IPS-NIHi7 (cell line): ENCODE data around the gene NFYC.

Source experiments
- DNase-seq: peaks from one replicate; pipeline ENCODE4 v3.0.0; 2012; ENCODE audit warnings: mixed read lengths; ENCODE audit errors: extremely low spot score

NFYC gene

DNA sequence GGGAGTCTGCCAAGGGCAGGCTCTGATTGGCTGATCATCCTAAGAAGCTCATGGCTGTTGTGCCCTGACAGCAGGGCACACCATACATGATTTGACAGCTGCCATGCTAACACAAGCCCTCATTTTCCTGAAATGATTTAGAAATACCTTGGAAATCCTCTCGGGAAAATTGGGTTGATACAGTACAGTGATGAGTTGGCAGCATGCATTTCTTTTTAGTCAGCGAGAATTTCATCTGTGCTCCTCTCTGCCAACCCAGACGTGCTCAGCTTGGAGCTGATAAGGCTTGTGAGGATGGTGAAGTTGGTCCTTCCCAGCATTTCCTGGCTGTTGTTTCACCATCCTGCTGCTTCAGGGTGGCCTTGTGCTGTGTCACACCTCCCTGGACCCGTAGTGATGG, 69.5 kb downstream of the NFYC start:
- DNase-seq: no peak

DNA sequence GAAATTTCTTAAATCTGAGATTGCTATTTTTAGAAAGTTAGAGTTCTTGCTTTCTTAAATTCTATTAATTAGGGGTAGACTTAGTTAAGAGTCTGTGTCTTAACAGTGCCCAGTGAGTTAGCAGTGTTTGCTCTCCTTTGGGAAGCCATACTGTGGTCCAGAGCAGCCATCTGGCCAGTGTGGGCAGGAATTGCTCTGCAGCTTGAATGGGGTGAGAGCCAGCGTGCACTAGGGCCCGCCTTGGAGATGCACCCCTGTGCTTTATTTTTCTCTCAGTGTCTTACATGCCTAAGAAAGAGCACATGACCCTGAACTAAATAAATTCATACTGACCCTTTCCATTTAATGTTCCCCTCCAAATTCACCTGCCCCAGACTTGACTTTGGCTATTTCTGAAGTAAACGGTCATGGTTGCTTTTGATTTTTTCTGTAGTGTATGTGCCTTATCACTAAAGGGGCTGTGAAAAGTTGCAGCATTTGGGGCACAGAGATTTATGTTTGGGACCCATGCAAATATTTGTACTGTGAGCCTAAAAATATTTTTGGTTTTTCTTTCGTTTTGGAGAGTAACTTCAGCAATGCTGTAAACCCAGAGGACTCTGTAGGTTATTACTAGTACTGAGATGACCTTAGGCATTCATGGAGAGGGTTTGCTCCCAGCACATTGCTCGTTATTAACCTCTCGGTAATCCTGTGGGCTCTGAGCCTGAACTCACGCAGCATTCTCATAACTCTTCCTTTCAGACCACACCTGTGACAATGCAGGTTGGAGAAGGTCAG, 70.8 kb downstream of the NFYC start:
- DNase-seq: no peak

DNA sequence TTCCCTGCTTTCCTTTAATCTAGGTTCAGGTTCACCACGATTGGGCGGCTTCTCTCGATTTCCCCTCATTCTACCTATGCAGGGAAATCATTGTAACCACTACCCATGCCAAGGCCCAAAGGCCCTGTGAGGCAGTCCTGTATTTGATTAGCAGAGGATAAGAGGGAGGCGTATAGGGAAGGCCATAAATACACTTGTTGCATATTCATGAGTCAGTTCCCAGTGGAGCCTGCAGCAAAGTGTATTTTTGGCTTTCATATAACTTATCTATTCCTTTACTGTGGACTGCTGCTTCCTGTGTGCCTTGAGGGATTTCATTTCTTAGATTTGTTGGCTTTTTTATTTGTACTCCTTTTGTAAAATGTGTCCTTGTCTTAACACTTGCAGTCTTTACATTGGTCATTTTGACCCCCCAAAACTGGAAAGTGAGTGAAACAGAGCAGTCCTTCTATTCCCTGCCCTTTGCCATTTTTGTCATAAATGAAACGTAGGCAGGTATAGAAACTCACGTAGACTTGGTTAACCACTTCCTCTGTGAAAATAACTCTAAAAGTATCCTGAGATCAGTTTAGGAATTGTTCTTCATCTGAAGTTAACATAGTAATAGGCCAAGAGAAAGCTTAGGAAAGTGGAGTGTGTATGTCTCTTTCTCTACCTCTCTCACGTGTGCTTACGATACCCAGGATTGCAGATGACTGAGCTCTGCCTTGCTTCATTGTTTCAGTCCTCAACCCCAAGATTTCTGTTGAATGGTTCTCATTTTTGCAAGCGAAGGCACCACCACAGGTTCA, 72.4 kb downstream of the NFYC start:
- no peak for DNase-seq

DNA sequence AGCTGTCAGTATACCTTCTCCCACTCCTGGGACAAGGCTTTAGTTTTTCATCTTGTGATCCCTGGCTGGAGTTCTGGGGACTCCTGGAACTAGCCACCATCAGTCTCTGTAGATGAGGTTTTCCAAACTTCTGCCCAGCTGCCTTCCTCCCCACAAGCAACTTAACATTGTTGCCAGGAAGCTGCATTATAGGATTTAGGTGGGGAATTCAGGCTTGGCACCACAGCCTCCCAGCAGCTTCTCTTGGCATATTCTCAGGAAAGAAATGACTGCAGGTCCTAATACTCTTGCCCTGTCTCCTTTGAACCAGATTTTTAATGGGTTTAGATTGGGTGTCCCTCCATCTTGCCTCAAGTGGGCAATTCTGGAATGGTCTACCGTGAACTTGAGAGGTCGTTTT, 73.5 kb downstream of the NFYC start:
- no peak for DNase-seq

DNA sequence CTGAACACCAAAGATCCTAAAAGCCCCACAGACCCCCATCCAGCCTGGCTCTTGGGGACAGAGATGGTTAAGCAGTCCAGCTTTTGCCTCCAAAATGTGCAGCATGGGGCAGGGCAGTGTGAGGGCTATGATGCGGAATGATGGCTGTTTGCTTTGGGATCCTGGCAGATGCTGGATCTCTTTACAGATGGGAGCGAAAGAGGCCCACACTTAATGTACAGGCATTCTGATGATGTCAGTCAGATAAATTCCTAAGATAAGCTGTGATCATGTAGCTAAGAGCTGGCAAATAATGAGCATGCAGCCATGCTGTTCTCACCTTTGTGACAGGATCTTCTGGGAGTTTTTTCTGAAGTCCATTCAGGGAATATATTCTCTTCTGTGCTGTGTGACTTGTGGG, 74.5 kb downstream of the NFYC start:
- no peak for DNase-seq

DNA sequence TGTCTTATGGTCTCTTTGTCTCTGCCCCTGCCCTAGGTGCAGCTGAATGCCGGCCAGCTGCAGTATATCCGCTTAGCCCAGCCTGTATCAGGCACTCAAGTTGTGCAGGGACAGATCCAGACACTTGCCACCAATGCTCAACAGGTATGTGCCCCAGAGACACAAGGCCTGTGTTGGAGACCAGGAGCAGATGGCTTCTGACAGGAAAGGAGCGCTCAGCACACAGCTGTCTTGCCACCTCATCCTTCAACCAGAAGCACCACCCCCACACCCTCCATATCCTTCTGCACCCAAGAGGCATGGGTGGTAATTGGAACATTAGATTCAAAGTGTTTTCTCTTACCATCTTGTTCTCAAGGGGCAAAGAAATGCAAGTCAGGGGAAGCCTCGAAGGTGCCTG, 75.1 kb downstream of the NFYC start:
- no peak for DNase-seq

DNA sequence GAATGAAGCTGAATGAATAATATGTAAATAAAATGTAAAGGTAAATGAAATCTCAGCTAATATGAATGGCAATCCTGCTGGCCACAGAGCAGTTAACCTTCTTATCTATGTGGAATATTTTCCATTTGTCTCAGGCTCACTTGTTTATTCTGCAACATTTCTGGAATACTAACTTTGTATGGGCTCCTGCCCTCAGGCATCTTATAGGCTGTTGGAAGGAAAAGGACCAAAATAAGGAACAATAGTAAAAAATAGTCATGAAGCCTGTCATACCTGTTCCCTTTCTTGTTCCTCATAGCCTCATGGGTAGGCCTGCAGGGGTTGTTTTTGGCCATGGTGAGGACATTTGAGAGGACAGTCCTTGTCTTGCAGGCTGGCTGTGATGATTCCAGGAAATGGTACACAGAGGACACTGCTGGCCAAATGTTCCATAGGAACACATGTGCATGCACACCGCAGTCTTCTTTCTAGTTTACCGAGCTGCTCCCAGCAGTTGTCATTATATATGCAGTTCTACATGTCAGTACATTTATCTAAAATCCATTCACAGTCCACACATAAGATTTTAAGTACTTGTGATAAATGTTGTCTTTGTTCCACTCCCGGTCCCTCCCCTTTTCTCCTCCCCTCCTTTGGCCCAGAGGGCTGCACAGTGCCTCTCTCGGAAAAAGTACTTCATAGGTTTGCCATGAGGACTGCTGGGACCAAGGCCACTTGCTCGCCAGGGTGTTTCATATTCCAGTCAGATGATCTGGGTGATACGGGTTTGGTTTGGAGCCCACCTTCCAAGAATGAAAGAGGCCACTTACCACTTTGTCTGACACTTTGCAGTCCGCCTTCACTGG, 76.9 kb downstream of the NFYC start:
- DNase-seq: no peak

DNA sequence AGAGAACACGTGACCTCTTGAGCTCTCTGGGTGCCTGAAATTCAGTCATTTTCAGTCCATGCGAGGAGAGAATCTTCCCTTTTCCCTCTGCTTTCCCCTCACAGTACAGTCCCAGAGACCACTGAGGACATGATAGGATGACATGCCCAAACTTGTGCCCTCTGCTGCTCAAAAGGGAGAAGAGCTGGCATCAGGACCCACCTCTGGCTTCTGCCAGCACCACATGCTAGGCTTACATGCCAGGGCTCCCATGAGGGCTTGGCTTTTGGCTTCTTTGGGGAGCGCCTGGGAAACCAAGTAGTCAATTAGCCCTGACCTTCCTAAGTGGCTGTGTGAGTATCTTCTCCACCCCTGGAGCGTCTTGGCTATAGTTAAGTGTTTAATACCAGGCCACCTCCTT, 78.3 kb downstream of the NFYC start:
- DNase-seq: no peak

DNA sequence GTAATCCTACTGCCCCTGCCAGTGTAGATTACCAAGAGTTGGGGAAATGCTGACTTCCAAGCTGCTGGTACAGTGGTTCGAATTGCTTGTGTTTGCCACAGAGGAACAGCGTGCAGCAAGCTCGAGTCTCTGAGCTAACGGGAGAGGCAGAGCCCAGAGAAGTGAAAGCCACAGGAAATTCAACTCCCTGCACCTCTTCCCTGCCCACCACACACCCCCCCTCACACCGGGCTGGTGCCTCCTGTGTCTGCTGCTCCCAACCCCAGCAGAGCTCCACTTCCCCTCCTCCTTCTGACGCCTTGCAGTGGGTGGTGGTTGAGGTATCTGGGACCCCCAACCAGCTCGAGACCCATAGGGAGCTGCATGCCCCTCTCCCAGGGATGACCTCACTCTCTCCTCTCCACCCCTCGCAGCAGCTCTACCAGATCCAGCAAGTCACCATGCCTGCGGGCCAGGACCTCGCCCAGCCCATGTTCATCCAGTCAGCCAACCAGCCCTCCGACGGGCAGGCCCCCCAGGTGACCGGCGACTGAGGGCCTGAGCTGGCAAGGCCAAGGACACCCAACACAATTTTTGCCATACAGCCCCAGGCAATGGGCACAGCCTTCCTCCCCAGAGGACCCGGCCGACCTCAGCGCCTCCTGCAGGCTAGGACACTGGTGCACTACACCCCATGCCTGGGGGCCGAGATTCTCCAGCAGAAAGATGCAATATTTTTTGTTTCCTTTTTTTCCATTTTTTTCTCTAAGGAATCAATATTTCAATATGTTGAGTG, 79.0 kb downstream of the NFYC start:
- peak; percentile 39 for DNase-seq

DNA sequence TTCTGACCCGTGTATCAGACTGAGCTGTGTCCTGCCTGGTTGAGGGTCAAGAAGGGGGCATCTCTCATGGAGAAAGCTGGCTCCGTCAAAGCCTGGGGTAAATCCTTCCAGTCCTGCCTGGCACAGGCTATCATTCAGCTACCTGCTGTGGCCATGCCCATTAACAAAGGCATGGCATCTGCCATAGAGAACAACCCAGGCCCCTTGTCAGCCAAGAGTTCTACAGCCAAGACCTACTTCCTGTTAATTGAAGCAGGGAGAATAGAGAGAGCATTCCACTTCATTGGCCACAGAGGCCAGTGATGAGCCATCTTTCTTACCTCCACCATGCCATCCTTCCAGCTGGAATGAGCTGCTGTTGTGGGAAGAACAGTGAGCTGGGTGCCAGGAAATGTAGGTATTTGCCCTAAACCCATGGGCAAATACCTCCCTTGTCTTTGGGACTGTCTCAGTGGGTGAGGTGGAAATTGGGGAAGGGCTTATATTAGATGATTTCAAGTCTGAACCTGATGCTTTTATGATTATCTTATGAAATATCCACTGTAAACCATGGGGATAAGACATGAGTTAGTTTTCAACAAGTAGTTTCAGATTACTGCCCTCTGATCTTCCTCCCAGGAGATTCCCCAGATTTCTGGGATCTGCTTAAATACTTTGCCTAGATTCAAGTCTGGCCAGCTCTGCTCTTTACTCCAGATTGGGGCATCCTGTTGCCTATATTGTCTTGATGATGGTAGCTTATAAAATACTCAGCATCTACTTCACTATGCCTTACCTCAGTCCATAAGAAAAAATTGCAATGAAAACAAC, 80.8 kb downstream of the NFYC start:
- DNase-seq: no peak

DNA sequence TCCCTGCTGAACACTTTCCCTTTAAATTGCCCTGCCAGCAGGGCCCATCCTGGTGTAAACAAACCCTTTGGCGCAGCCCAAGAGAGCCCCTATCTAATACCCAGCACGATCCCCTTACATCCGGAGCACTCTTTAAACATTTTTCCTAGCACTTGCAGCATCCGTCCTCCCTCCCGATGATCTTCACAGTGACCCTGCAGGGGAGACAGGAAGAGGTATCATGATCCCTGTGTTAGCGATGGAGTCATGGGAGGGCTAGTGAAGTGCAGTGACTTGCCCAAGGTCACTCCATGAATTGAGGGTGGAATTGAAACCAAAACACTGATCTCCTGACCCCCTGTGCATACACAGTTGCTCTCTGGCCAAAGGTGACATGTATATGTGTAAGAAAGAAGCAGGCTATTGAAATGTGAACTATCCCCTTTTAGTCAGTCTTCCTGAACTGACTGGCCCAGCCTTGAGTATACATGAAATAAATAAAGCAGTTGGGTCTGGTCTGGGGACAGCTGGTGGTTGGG, 82.3 kb downstream of the NFYC start:
- DNase-seq: peak; percentile 42

DNA sequence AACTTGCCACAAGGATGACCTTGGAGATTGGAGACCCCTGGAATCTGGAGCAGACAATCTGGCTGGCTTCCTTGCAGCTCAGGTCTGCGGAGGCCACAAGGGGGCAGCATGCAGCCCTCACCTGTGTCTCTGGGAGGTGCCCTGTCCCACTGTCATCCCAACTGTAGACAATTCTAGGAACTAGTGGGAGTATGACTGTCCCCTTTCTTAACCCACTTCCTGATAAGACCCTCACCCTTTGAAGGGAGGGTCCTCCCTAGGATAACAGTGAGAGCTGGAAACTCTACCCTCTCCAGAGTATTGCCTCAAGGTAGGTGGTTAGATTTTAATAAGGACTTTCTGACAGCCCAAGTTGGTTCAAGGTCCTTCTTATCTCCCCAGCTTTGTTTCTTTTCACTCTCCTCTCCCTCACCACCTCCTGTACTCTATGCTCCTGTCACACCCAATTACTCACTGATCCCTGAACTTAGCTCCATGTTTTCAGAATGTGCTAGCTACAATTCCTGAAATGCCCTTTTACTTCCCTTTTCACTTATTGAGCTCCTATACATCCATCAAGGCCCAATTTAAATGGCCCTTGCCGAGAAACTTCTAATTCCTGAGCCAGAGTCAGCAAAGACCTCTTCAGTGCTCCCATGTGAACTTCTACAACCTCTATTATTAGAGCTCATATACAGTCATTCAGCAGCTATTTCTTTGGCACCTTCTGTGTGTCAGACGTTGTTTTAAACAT, 82.9 kb downstream of the NFYC start:
- DNase-seq: peak; percentile 77

DNA sequence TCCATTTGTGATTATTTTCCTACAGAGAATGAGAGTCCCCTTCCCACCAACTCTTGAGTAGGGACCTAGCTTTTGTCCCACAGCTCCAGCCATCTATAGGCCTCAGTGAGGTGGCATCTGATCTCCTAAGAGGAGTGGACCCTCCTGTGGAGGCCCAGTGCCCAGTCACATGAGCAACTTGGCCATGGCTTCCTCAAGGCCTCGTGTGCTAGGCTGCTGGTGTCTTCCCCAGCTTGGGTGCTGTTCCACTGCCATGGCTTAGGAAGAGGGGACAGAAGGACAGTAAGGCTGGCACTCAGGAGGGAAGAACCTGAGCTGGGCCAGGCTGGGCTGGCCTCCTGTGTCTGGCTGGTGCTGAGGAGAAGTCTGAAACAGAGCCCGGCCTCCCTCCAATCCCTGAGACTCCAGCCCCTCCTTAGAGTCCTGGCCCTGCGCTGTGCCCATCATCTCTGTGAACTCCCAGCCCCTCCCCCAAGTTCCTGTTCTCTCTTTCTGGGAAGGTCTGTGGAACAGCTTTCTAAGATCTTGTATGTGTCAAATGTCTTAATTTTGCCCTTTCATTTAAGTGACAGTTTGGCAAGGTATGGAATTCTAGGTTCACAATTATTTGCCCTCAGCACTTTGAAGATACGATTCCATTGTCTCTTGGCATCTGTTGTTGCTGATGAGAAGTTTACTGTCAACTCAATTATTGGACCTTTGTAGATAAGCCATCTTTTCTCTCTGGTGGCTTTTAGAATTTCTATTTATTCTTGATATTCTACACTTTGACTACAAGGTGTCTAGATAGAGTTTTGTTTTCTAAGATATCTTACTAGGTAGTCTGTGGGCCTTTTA, 85.0 kb downstream of the NFYC start:
- DNase-seq: no peak

DNA sequence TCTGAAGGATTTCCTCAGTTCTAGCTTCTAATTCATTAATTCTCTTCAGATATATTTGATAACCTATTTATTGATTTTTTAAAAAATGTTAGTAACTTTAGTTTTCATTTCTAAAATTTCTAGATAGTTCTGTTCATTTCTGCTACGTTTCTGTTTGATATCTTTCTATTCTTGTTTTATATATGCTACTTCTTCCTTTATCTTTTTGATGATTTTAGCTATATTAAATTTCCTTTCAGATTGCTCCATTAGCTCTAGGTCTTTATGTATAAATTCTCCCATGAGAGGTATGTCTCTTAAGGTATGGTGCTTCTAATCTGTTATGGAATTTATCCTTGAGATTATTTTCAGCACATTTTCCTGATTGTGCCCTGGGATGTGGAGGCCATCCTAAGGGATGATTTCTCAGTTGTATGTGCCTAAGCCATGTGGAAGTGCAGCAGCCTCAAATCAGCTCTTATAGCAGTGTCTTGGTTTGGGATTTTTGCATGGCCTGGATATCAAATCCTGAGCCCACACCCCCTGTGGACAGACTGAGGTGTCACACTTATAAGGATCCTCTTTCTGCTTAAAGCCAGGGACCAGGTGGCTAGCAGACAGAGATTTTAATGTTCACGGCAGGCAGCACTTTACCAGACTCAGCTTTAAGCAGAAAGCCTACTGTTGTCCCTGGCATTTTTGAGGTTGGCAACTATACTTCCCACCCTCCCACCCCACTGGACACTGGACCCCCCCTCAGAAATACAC, 85.9 kb downstream of the NFYC start:
- DNase-seq: no peak

DNA sequence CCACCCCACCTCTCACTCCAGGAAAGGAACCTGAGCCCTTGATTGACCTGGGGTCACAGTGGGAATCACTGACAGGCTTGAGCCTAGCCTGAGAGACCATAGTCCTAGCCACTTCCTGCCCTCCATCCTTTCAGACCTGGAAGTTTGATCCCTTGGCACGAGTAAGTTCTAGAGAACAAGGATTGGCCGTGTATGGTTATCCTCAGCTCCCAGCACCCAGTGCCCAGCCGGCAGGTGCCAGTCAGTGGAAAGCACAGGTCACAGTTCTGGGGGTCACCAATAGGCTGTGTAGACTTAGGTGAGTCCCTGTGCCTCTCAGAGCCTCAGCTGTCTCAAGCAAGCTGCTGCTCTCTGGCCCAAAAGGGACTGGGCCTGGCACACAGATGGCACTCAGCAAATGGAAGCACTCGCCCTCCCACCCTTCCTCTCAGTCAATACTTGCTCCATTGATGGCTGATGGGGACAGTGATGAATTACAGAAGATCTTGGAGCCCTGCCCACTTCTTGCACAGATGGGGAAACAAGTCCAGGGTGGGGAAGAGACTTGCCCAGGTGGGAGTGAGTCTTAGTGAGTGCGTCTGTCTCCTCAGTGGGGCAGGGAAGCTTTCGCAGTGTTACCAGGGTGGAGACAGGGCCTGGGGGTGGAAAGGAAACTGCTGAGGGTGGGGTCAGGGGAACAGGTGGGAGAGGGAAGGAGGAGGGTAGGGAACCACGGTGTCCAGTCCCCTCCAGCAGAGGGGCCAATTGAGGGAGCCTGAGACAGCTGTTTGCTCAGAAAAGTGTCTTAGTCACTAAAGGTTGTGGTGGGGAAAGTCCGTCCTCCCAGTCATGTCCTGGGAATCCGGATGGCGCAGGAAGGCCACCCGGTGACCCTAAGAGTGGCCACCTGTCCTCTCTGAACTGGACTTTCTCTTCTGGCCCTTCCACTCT, 89.4 kb downstream of the NFYC start:
- DNase-seq: no peak

DNA sequence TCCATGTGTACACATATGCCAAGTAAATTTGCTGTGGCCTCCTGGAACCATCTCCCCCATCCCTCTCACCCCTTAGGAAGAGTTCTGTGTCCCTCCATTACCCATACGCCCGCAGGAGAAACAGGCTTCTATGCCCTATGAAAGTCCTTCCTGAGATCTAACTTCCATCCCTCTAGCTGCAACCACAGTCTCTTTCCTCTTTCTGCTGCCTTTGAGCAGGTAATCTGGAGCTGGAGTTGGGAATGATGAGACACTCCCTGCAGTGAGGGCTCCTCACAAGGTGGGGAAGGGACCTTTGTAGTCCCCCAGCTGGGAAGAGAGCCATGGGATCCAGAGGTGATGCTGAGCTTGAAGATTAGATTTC, 90.1 kb downstream of the NFYC start:
- DNase-seq: no peak

DNA sequence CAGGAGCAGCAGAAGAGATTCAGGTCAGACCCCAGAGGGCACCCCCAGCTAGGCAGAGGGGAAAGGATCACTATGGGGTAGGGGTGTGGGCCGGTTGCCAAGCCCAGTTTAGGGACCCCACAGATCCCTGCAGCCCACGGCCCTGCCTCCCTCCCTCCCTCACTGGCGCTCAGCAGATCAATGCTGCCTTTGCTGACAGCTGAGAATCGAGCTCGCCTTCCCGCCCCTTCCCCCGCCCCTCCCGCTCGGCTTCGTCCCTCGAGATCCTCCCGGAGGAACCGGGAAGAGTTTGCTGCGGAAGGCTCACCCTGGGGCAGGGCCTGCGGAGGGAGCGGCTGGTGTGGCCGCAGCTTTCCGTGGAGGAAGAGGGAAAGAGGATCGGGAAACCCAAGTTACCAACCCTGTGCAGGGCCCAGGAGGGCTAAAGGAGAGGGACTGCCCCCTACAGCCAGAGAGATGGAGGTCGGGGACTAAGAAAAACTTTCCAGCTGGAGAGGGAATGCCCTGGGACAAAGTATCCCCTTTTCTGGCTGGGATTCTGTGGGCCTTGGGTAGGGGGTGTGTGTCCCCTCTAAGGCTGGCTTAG, 91.0 kb downstream of the NFYC start:
- DNase-seq: peak; percentile 46
